ENCODE data around the gene MAST4. TPM values are rescaled to one million over a fixed set of nuclear protein-coding genes. Genes with fewer than 3 reads are reported as not detected.

Gene MAST4
- total and polyA plus RNA-seq, 2 of the 8 experiments (the other 6 are each of a cell fraction or from before 2014, with no cell fraction given) = 1.5 to 2.6 TPM

GRCh38 chr5:66903709-66904108 lies 307.5 kb downstream of the MAST4 start (continued):
- TF ChIP-seq KDM5A (IDR thresholded peaks at IDR 0.05; ENCODE audit: low read length) (no peak), E2F6 (IDR thresholded peaks at IDR 0.05) (no peak), RXRA (IDR thresholded peaks at IDR 0.05; ENCODE audit: insufficient read depth, low read depth, low read length) (no peak)

All from H1 (cell line).